Adrenal gland (tissue), 12 donors: ENCODE measurements around the gene DLEC1. TPM values are rescaled to one million over a fixed set of nuclear protein-coding genes. Genes with fewer than 3 reads are reported as not detected.
"Not testable (repeated sequence)": the region's sequence is repeated elsewhere in the genome, so short reads cannot be mapped to it uniquely, and the experiment has no call there.

Experiments
- DNase-seq, 7 donors: peaks; one replicate each; pipeline ENCODE4 v3.0.0-alpha.2; 2019 to 2020
- H3K27ac ChIP-seq, 5 donors: fragments of 200-600 bp; sonication (generic) in 4 of 5; 1 replicate in 3 of 5; 2 replicates in 2 of 5; pipeline versions ENCODE4 v1.5.1 to v1.8.0; 2016 to 2020; ENCODE audit warnings: mild to moderate bottlenecking in 1 of 5
- H3K27me3 ChIP-seq: fragments of 200-600 bp; 2 replicates; pipeline ENCODE4 v1.8.0; 2021
- H3K36me3 ChIP-seq, 2 donors: fragments of 200-600 bp; replicated peaks in 1 of 2; 1 replicate in 1 of 2; 2 replicates in 1 of 2; pipeline versions ENCODE4 v1.5.1 to v1.8.0; 2018 to 2022
- H3K4me1 ChIP-seq, 2 donors: fragments of 200-600 bp; replicated peaks in 1 of 2; 1 replicate in 1 of 2; 2 replicates in 1 of 2; pipeline versions ENCODE4 v1.5.1 to v1.8.0; 2018 to 2021
- H3K4me3 ChIP-seq, 4 donors: fragments of 200-600 bp; sonication (generic) in 3 of 4; one replicate each; pipeline ENCODE4 v1.5.1; 2016 to 2018
- H3K9me3 ChIP-seq, 3 donors: fragments of 200-600 bp; sonication (generic) in 1 of 3; replicated peaks in 1 of 3; 1 replicate in 2 of 3; 2 replicates in 1 of 3; pipeline versions ENCODE4 v1.5.1 to v1.8.0; 2016 to 2021
- CTCF ChIP-seq, 6 experiments: fragments of 450-650 bp in 4 of 6; fragments of 200-600 bp in 2 of 6; sonication (generic) in 1 of 6; IDR thresholded peaks; 1 replicate in 5 of 6; 2 replicates in 1 of 6; pipeline versions ENCODE4 v1.5.1 to v1.8.0; 2016 to 2021; ENCODE audit warnings: antibody characterized with exemption in 6 of 6, mild to moderate bottlenecking in 2 of 6, moderate library complexity in 1 of 6
- POLR2A ChIP-seq, 2 donors: fragments of 450-650 bp; IDR thresholded peaks; one replicate each; pipeline ENCODE4 v1.6.1; 2017; ENCODE audit warnings: antibody characterized with exemption in 2 of 2, mild to moderate bottlenecking in 2 of 2, moderate library complexity in 1 of 2
- WGBS, 4 donors: extraction: QIAGEN DNeasy Blood & Tissue Kit in 2 of 4; methylation state at CpG; one replicate each; pipeline versions ENCODE4 v1.1.5 to v1.1.7; 2013 to 2017; 5-methylcytosine and 5-hydroxymethylcytosine counted together
- intact Hi-C, 2 donors: fragments of 100-400 bp; cut with DNase I; formaldehyde crosslinking; loops; one replicate each; pipeline versions ENCODE4 v1.14.1 to v1.15.0; 2022 to 2023
- polyA plus RNA-seq, 3 donors: library from polyadenylated mRNA; stranded (reverse); fragments of 200-250 nt in 2 of 3; fragments of 350-450 nt in 1 of 3; fragmentation: Illumina TruSeq in 1 of 3; extraction: RNeasy Lipid Tissue Mini Kit (QIAGEN cat#74804) in 1 of 3; gene quantifications; one replicate each; pipeline ENCODE4 v1.2.3, GENCODE V29; 2013 to 2014
- total RNA-seq, 9 donors: library from RNA; depleted of rRNA in 4 of 9; stranded (reverse); fragments of >200 nt in 4 of 9; fragments of 120-200 nt in 1 of 9; fragmentation: NEBNext Ultra II Directional in 1 of 9; extraction: Animal tissue kit (Norgen Biotek cat#: 25700) in 1 of 9; gene quantifications; one replicate each; pipeline versions ENCODE4 v1.1.0 to v1.2.4, GENCODE V29; 2013 to 2023
- donor health status: healthy with polysubstance abuse.
- donor health status: Bipolar disorder and iron deficiency.
- donor health status: DM: yes; HTN: yes; CAD: no.
- donor health status: DM: no; HTN: no; CAD: no.
- donor health status: DM: no; HTN: no; CAD: no.
- donor health status: DM: yes; HTN: yes; CAD: no.

Gene DLEC1
- total and polyA plus RNA-seq, 12 donors: 0.18 to 2.0 (median 1.1) TPM

- H3K4me1 ChIP-seq: peaks cover 10 to 27% of the 10 kb centered on the region in 2 donors
- H3K27ac ChIP-seq: no peak overlapping the region
- no peak for DNase-seq
- no peaks in the 10 kb centered on the region for H3K9me3 ChIP-seq
- H3K4me3 ChIP-seq: no peak overlapping the region
- intact Hi-C loops: no loop called here
- 83 to 96% (median 93%) methylated on average over 4 of the region's 4 CpGs for WGBS, 4 donors
- TF ChIP-seq POLR2A (IDR thresholded peaks at IDR 0.05): no peak
- H3K36me3 ChIP-seq: no peaks in the 10 kb centered on the region
- H3K27me3 ChIP-seq: no peaks in the 10 kb centered on the region
These were observed 7.0 kb downstream of the DLEC1 start for GRCh38 chr3:38046027-38046426.

- WGBS, 4 donors: 87 to 98% (median 97%) methylated on average over 2 of the region's 2 CpGs
- no peak for TF ChIP-seq CTCF (IDR thresholded peaks at IDR 0.05)
- TF ChIP-seq POLR2A (IDR thresholded peaks at IDR 0.05): no peak
- no peak overlapping the region for H3K27ac ChIP-seq
- no peaks in the 10 kb centered on the region for H3K27me3 ChIP-seq
- H3K4me1 ChIP-seq: peaks cover 10 to 27% of the 10 kb centered on the region in 2 donors
- H3K9me3 ChIP-seq: no peaks in the 10 kb centered on the region
- no peak for DNase-seq
- intact Hi-C loops: no loop called here
- no peaks in the 10 kb centered on the region for H3K36me3 ChIP-seq
- no peak overlapping the region for H3K4me3 ChIP-seq
These were observed 7.8 kb downstream of the DLEC1 start for GRCh38 chr3:38046821-38047220.

GRCh38 chr3:38047896-38048295 lies 8.9 kb downstream of the DLEC1 start:
- intact Hi-C loops: no loop called here
- Histone ChIP-seq H3K4me3 (no peak overlapping the region), H3K9me3 (no peaks in the 10 kb centered on the region), H3K4me1 (peaks cover 10 to 27% of the 10 kb centered on the region in 2 donors), H3K36me3 (no peaks in the 10 kb centered on the region), H3K27me3 (no peaks in the 10 kb centered on the region), H3K27ac (no peak overlapping the region)
- no peak for DNase-seq
- TF ChIP-seq CTCF (IDR thresholded peaks at IDR 0.05) (no peak), POLR2A (IDR thresholded peaks at IDR 0.05) (no peak)
- 39 to 46% (median 43%) methylated on average over 2 of the region's 2 CpGs for whole genome bisulfite sequencing, 4 donors

- Histone ChIP-seq H3K27me3 (no peaks in the 10 kb centered on the region), H3K36me3 (no peaks in the 10 kb centered on the region)
- TF ChIP-seq CTCF (IDR thresholded peaks at IDR 0.05) (no peak), POLR2A (IDR thresholded peaks at IDR 0.05) (no peak)
These were observed 10.5 kb downstream of the DLEC1 start for GRCh38 chr3:38049358-38050126.

GRCh38 chr3:38051131-38051530 lies 12.1 kb downstream of the DLEC1 start:
- Histone ChIP-seq H3K9me3 (no peaks in the 10 kb centered on the region), H3K27me3 (no peaks in the 10 kb centered on the region), H3K27ac (no peak overlapping the region), H3K4me1 (peaks cover 10 to 27% of the 10 kb centered on the region in 2 donors), H3K4me3 (no peak overlapping the region), H3K36me3 (no peaks in the 10 kb centered on the region)
- 80 to 96% (median 93%) methylated on average over 2 to 13 of the region's 13 CpGs for WGBS, 4 donors
- intact Hi-C loops: no loop called here
- no peak for DNase-seq
- TF ChIP-seq CTCF (IDR thresholded peaks at IDR 0.05) (no peak), POLR2A (IDR thresholded peaks at IDR 0.05) (no peak)

More at GRCh38 chr3:38049358-38050126, 10.5 kb downstream of the DLEC1 start:
- DNase-seq: peak; percentile 62 to 95 (median 89)
- Histone ChIP-seq H3K9me3 (no peaks in the 10 kb centered on the region), H3K4me1 (peaks cover 10 to 27% of the 10 kb centered on the region in 2 donors), H3K4me3 (no peak overlapping the region), H3K27ac (peak overlapping the region in 3 of 5 donors; percentile 51 to 81 (median 81))
- 55 to 65% (median 58%) methylated on average over 4 of the region's 4 CpGs for WGBS, 4 donors
- intact Hi-C loops: no loop called here

- DNase-seq, H3K4me3 ChIP-seq, H3K9me3 ChIP-seq, intact Hi-C loops, H3K36me3 ChIP-seq, H3K27me3 ChIP-seq, H3K27ac ChIP-seq: not testable (repeated sequence)
- peaks cover 10 to 18% of the 10 kb centered on the region in 2 donors for H3K4me1 ChIP-seq
- WGBS, 4 donors: 90 to 95% (median 93%) methylated on average over 4 to 24 of the region's 32 CpGs
These were observed 14.3 kb downstream of the DLEC1 start for GRCh38 chr3:38053286-38053685.

- intact Hi-C loops, H3K4me3 ChIP-seq, H3K27ac ChIP-seq: not testable (repeated sequence)
These were observed 14.9 kb downstream of the DLEC1 start for GRCh38 chr3:38053813-38054498.

More at GRCh38 chr3:38053813-38054498, 14.9 kb downstream of the DLEC1 start:
- WGBS, 4 donors: 79 to 93% (median 88%) methylated on average over 7 of the region's 9 CpGs
- not testable (repeated sequence) for H3K9me3 ChIP-seq, H3K27me3 ChIP-seq, DNase-seq, H3K36me3 ChIP-seq
- H3K4me1 ChIP-seq: peaks cover 10 to 12% of the 10 kb centered on the region in 2 donors
